HEK293 (cell line): ENCODE measurements around the gene KRTAP5-4.

ENCODE experiments used
- CTCF ChIA-PET: fragments of 350-600 bp; formaldehyde crosslinking; extraction: SDS; loops from one replicate; lab custom pipeline; 2021; ENCODE audit warnings: antibody characterized with exemption; lab: Yijun Ruan, JAX
- POLR2A ChIA-PET: fragments of 300-600 bp; formaldehyde crosslinking; extraction: SDS; loops from one replicate; lab custom pipeline; 2020; ENCODE audit warnings: antibody characterized with exemption, inconsistent platforms; lab: Yijun Ruan, JAX
- H3K27ac ChIP-seq: fragments of 200-500 bp; sonication (Bioruptor generic); 2 replicates; pipeline ENCODE4 v1.5.1; 2014; ENCODE audit warnings: low read depth, low read length, control low read depth, inconsistent platforms; ENCODE audit errors: extremely low read depth
- H3K36me3 ChIP-seq, 2 experiments: fragments of 200-500 bp in 1 of 2; sonication (Bioruptor generic) in 1 of 2; 1 replicate in 1 of 2; 2 replicates in 1 of 2; pipeline ENCODE4 v1.5.1; 2014 to 2017; ENCODE audit warnings: inconsistent platforms in 2 of 2, low read length in 2 of 2; ENCODE audit not compliant: control insufficient read depth in 2 of 2, insufficient read depth in 1 of 2
- H3K4me1 ChIP-seq: fragments of 200-500 bp; sonication (Bioruptor generic); 2 replicates; pipeline ENCODE4 v1.5.1; 2014; ENCODE audit warnings: mild to moderate bottlenecking, low read length, inconsistent platforms; ENCODE audit not compliant: control insufficient read depth, insufficient read depth
- H3K4me3 ChIP-seq: 2 replicates; pipeline ENCODE4 v1.5.1; 2011; ENCODE audit warnings: low read depth, mild to moderate bottlenecking, control low read depth, low read length, moderate library complexity
- H3K9me3 ChIP-seq: fragments of 200-500 bp; sonication (Bioruptor generic); 2 replicates; pipeline ENCODE4 v1.5.1; 2014; ENCODE audit warnings: low read depth, low read length, inconsistent platforms; ENCODE audit not compliant: control insufficient read depth, insufficient read depth
- EGR2 ChIP-seq: fragments of 450-650 bp; formaldehyde crosslinking; IDR thresholded peaks from 2 replicates; pipeline ENCODE4 v1.5.1; 2016; ENCODE audit warnings: low read depth, missing biosample characterization, missing genetic modification characterization
- GLI2 ChIP-seq: fragments of 450-650 bp; formaldehyde crosslinking; IDR thresholded peaks from 2 replicates; pipeline ENCODE4; 2017; ENCODE audit warnings: missing biosample characterization, missing genetic modification characterization, low read depth, borderline replicate concordance
- GLIS1 ChIP-seq: fragments of 450-650 bp; formaldehyde crosslinking; IDR thresholded peaks from 2 replicates; pipeline ENCODE4 v1.5.1; 2016; ENCODE audit warnings: missing biosample characterization, missing genetic modification characterization
- GLIS2 ChIP-seq: fragments of 450-650 bp; formaldehyde crosslinking; IDR thresholded peaks from 2 replicates; pipeline ENCODE4 v1.5.1; 2016; ENCODE audit warnings: missing biosample characterization, missing genetic modification characterization
- KLF16 ChIP-seq: fragments of 450-650 bp; formaldehyde crosslinking; IDR thresholded peaks from 2 replicates; pipeline ENCODE4 v1.5.1; 2017; ENCODE audit warnings: missing biosample characterization, missing genetic modification characterization
- PRDM1 ChIP-seq: fragments of 450-650 bp; formaldehyde crosslinking; IDR thresholded peaks from 2 replicates; pipeline ENCODE4; 2016; ENCODE audit warnings: missing biosample characterization, missing genetic modification characterization
- SCRT2 ChIP-seq: fragments of 450-650 bp; formaldehyde crosslinking; IDR thresholded peaks from 2 replicates; pipeline ENCODE4 v1.5.1; 2016; ENCODE audit warnings: missing biosample characterization, missing genetic modification characterization
- ZBTB48 ChIP-seq: fragments of 450-650 bp; formaldehyde crosslinking; IDR thresholded peaks from 2 replicates; pipeline ENCODE4 v1.5.1; 2016; ENCODE audit warnings: missing biosample characterization, missing genetic modification characterization
- ZFHX2 ChIP-seq: fragments of 450-650 bp; formaldehyde crosslinking; conservative IDR thresholded peaks from 2 replicates; pipeline ENCODE4 v1.5.1; 2016; ENCODE audit warnings: missing biosample characterization, missing genetic modification characterization
- ZNF24 ChIP-seq: fragments of 450-650 bp; formaldehyde crosslinking; IDR thresholded peaks from 2 replicates; pipeline ENCODE4 v1.5.1; 2016; ENCODE audit warnings: missing biosample characterization, missing genetic modification characterization
- ZNF274 ChIP-seq, 2 experiments: fragments of 200-500 bp in 1 of 2; fragments of 450-650 bp in 1 of 2; sonication (Bioruptor generic) in 1 of 2; formaldehyde crosslinking in 1 of 2; IDR thresholded peaks; 2 replicates each; pipeline versions ENCODE4 v1.5.1 to v1.6.1; 2014 to 2016; ENCODE audit warnings: borderline replicate concordance in 1 of 2, inconsistent platforms in 1 of 2, low read length in 1 of 2, missing biosample characterization in 1 of 2, missing genetic modification characterization in 1 of 2
- ZNF366 ChIP-seq: fragments of 450-650 bp; formaldehyde crosslinking; conservative IDR thresholded peaks from 2 replicates; pipeline ENCODE4 v1.5.1; 2016; ENCODE audit warnings: missing biosample characterization, missing genetic modification characterization
- ZNF473 ChIP-seq: fragments of 450-650 bp; formaldehyde crosslinking; IDR thresholded peaks from 2 replicates; pipeline ENCODE4 v1.5.1; 2017; ENCODE audit warnings: missing biosample characterization, missing genetic modification characterization
- ZNF654 ChIP-seq: fragments of 450-650 bp; formaldehyde crosslinking; IDR thresholded peaks from 2 replicates; pipeline ENCODE4 v1.5.1; 2016; ENCODE audit warnings: low read depth, missing biosample characterization, missing genetic modification characterization
- ZNF660 ChIP-seq: fragments of 450-650 bp; IDR thresholded peaks from 2 replicates; pipeline ENCODE4 v1.5.1; 2018; ENCODE audit warnings: missing biosample characterization, mild to moderate bottlenecking, missing genetic modification characterization
- ZNF677 ChIP-seq: fragments of 450-650 bp; IDR thresholded peaks from 2 replicates; pipeline ENCODE4 v1.5.0; 2018; ENCODE audit warnings: missing biosample characterization, mild to moderate bottlenecking, missing genetic modification characterization, moderate library complexity
- ZNF791 ChIP-seq: fragments of 450-650 bp; formaldehyde crosslinking; IDR thresholded peaks from 2 replicates; pipeline ENCODE4 v1.5.1; 2016; ENCODE audit warnings: missing biosample characterization, missing genetic modification characterization
- ZNF843 ChIP-seq: fragments of 450-650 bp; formaldehyde crosslinking; IDR thresholded peaks from 2 replicates; pipeline ENCODE4 v1.5.1; 2016; ENCODE audit warnings: missing biosample characterization, missing genetic modification characterization
- TF ChIP-seq, protein P1 (sequence below): fragments of 450-650 bp; formaldehyde crosslinking; optimal IDR thresholded peaks from 2 replicates; pipeline ENCODE3; 2016; ENCODE audit warnings: missing biosample characterization, mild to moderate bottlenecking, missing genetic modification characterization
- TF ChIP-seq, protein P2 (sequence below): fragments of 450-650 bp; formaldehyde crosslinking; IDR thresholded peaks from 2 replicates; pipeline ENCODE4 v1.5.1; 2016; ENCODE audit warnings: missing biosample characterization, missing genetic modification characterization
- TF ChIP-seq, protein P3 (sequence below): fragments of 450-650 bp; formaldehyde crosslinking; IDR thresholded peaks from 2 replicates; pipeline ENCODE4 v1.5.1; 2016; ENCODE audit warnings: missing biosample characterization, missing genetic modification characterization

The KRTAP5-4 gene

DNA sequence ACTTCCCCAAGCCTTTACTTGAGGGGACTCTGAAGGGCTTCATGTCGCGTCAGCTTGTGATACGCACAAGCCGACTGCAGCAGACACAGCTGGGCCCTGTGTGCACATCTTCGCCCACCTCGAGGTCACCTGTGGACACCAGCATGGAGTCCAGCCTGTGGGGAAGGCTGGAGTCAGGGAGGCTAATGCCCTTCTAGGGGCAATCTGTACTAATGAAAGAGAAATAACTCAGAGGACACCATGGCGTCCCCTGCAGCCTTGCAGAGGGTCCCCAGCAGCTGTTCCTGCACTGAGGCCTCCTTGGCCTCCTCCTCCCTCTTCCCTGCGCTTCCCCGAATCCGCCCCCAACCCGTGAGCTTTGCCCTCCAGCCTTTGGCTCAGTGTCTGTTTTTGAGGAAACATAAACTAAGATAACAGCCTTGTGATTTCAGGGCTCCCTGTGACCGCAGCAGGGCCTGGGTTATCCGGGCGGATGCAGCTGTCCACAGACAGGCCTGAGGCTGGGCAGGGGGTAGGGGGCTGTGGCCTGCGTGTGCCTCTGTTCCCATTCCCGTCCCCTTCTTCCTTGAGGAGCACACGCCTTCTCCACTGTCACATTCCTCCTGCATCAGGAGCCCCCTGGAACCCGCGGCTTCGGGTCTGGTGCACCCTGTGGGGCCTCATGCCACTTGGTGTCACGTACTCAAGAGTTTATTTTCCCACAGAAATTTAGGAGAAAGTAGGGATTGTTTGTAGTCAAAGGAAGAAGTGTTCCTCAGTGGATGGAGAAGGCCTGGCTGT is 32.6 kb upstream of the KRTAP5-4 start (continued):
- no peak for TF ChIP-seq ZNF791 (tag by site-specific recombination)
- TF ChIP-seq ZNF843 (tag by site-specific recombination) = no peak
- no peak for TF ChIP-seq GLI2 (tag by site-specific recombination)

DNA sequence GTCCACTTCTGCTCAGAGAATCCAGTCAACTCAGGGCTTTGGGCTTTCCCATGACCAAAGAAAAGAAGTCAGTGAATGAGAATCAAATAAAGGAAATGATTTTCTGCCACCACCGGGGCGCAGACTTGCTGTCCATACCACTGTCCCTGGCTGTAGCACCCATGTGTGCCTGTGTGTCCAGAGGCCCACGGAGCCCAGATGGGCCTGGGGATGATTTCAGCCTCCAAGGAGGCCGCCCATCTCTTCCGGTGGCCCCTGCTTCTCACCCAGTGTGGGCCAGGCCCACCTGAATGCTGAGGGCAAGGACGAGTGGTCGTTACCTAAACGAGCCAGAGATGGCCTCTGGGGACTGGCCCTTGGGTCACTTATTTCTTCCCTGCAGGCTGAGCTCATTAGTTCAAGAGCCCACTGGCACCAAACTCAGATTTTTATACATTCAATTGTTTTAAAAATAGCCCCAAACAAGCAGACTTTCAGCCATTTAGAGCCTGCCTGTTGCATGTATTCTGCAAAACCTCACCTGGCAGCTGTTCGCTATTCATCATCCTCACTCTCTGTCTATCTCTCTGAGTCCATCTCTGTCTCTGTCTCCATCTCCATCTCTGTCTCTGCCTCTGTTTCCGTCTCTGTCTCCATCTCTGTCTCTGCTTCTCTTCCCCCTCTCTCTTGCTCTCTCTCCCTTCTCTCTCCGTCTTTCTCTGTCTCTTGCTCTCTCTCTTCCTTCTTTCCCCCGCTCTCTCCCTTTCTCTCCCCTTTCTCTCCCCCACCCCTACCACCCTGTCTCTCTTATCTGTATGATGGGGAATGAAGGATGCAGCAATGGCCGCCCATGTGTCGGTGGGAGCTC is 31.8 kb upstream of the KRTAP5-4 start:
- no peaks in the 10 kb centered on the region for H3K4me1 ChIP-seq
- no peaks in the 10 kb centered on the region for H3K9me3 ChIP-seq
- POLR2A ChIA-PET = interaction anchor here (1.3 kb wide), 1 partner anchor 498 kb away, joined by 4 read pairs; no protein-coding TSS in a partner anchor
- CTCF ChIA-PET = interaction anchor here (0.5 to 6.4 kb wide), 25 partner anchors 10 to 621 kb away, joined by 3 to 138 read pairs (median 10); partner anchors contain the start of genes KRTAP5-6 and SYT8
- no peak overlapping the region for H3K4me3 ChIP-seq
- TF ChIP-seq PRDM1 (tag by site-specific recombination) (peak; percentile 92), ZNF274 (IDR thresholded peaks at IDR 0.05; ENCODE audit: low read length) (no peak), ZNF274 (tag by site-specific recombination; IDR thresholded peaks at IDR 0.05; ENCODE audit: borderline replicate concordance) (no peak), SCRT2 (tag by site-specific recombination) (peak; percentile 39), ZNF677 (tag by site-specific recombination) (no peak), ZNF366 (tag by site-specific recombination) (0 out of 2 replicates have a peak, but pooled peaks have one; percentile 18)
- H3K36me3 ChIP-seq = no peaks in the 10 kb centered on the region
- H3K27ac ChIP-seq = no peak overlapping the region

DNA sequence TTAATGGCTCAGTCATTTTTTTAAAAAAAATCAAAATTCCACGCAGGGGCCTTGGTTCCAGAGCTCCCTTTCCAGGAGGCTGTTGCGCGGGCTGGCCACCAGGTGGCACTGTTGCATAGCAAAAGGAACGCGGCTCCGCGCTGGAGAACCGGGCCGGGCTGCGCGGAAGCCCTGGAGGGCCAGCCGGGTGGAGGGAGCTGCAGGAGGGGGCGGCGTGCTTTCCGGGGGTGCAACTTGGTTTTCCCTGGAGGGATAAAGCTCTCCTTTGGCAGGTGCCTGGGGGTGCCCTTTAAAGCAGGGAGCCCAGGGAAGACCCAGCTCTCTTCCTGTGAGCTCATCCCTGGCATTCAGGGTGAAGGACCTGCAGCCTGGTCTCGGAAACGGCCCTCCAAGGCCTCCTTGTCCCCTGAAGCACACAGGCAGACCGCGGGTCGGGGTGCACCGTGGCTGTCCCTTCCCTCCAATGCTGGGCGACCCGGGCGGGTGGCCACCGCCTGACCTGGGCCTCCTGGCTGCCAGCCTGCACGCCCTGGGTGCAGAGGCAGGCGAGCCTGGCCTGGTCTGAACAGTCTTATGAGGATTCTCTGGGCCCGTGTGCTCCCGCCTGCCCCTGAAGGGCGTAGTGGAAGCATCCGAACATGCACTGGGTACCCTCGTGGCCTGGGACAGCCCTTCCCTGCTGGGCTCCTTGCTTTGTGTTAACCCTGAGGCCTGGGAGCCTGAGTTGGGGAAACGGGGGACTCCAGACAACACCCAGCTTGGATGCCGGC is 31.0 kb upstream of the KRTAP5-4 start:
- H3K4me3 ChIP-seq = no peak overlapping the region
- H3K27ac ChIP-seq = no peak overlapping the region
- ChIA-PET CTCF (interaction anchor here (0.6 to 6.4 kb wide), 66 partner anchors 9 to 734 kb away, joined by 3 to 138 read pairs (median 5); partner anchors contain the start of genes H19, KRTAP5-6 and SYT8), POLR2A (interaction anchor here (1.1 to 1.3 kb wide), 2 partner anchors 40 to 499 kb away, joined by 4 to 9 read pairs; no protein-coding TSS in a partner anchor)
- no peaks in the 10 kb centered on the region for H3K36me3 ChIP-seq
- H3K9me3 ChIP-seq = no peaks in the 10 kb centered on the region
- H3K4me1 ChIP-seq = no peaks in the 10 kb centered on the region
- TF ChIP-seq, protein P1, sequence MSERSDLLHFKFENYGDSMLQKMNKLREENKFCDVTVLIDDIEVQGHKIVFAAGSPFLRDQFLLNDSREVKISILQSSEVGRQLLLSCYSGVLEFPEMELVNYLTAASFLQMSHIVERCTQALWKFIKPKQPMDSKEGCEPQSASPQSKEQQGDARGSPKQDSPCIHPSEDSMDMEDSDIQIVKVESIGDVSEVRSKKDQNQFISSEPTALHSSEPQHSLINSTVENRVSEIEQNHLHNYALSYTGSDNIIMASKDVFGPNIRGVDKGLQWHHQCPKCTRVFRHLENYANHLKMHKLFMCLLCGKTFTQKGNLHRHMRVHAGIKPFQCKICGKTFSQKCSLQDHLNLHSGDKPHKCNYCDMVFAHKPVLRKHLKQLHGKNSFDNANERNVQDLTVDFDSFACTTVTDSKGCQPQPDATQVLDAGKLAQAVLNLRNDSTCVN (tag by site-specific recombination) = peak; percentile 20
- TF ChIP-seq ZBTB48 (tag by site-specific recombination) (no peak), ZNF654 (tag by site-specific recombination) (peak; percentile 75), EGR2 (tag by site-specific recombination) (0 out of 2 replicates have a peak, but pooled peaks have one; percentile 12), ZNF473 (tag by site-specific recombination) (no peak), ZNF660 (peak; percentile 52; the same call in 1 of the 2 replicates), ZNF791 (tag by site-specific recombination) (no peak), KLF16 (tag by site-specific recombination) (no peak), GLIS2 (tag by site-specific recombination) (0 out of 2 replicates have a peak, but pooled peaks have one; percentile 13), GLIS1 (tag by site-specific recombination) (peak; percentile 58), ZFHX2 (peak; percentile 28; the same call in 1 of the 2 replicates), ZNF24 (tag by site-specific recombination) (no peak), SCRT2 (tag by site-specific recombination) (no peak)
- TF ChIP-seq, protein P2, sequence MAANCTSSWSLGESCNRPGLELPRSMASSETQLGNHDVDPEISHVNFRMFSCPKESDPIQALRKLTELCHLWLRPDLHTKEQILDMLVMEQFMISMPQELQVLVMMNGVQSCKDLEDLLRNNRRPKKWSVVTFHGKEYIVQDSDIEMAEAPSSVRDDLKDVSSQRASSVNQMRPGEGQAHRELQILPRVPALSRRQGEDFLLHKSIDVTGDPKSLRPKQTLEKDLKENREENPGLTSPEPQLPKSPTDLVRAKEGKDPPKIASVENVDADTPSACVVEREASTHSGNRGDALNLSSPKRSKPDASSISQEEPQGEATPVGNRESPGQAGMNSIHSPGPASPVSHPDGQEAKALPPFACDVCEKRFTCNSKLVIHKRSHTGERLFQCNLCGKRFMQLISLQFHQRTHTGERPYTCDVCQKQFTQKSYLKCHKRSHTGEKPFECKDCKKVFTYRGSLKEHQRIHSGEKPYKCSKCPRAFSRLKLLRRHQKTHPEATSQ (tag by site-specific recombination) = no peak
- TF ChIP-seq, protein P3, sequence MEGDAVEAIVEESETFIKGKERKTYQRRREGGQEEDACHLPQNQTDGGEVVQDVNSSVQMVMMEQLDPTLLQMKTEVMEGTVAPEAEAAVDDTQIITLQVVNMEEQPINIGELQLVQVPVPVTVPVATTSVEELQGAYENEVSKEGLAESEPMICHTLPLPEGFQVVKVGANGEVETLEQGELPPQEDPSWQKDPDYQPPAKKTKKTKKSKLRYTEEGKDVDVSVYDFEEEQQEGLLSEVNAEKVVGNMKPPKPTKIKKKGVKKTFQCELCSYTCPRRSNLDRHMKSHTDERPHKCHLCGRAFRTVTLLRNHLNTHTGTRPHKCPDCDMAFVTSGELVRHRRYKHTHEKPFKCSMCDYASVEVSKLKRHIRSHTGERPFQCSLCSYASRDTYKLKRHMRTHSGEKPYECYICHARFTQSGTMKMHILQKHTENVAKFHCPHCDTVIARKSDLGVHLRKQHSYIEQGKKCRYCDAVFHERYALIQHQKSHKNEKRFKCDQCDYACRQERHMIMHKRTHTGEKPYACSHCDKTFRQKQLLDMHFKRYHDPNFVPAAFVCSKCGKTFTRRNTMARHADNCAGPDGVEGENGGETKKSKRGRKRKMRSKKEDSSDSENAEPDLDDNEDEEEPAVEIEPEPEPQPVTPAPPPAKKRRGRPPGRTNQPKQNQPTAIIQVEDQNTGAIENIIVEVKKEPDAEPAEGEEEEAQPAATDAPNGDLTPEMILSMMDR (tag by site-specific recombination) = peak; percentile 81
